H1 (cell line): ENCODE results near the gene CITED1.

Experiments used
- GTF2F1 ChIP-seq: IDR thresholded peaks from 2 replicates; pipeline ENCODE4 v1.6.1; 2012; ENCODE audit warnings: low read depth, low read length, improper control_type of control experiment, borderline replicate concordance
- POLR2A ChIP-seq, 2 experiments: IDR thresholded peaks; 1 replicate in 1 of 2; 2 replicates in 1 of 2; pipeline ENCODE4 v1.6.1; 2011; ENCODE audit warnings: low read depth in 2 of 2, low read length in 2 of 2, mild to moderate bottlenecking in 2 of 2; ENCODE audit errors: control extremely low read depth in 1 of 2
- POLR2AphosphoS5 ChIP-seq: IDR thresholded peaks from 2 replicates; pipeline ENCODE4 v1.6.1; 2011; ENCODE audit warnings: low read depth, low read length
- RXRA ChIP-seq: IDR thresholded peaks from 2 replicates; pipeline ENCODE4 v1.6.1; 2011; ENCODE audit warnings: low read depth, mild to moderate bottlenecking, low read length, moderate library complexity; ENCODE audit not compliant: insufficient read depth
- TAF1 ChIP-seq: IDR thresholded peaks from 2 replicates; pipeline ENCODE4 v1.6.1; 2011; ENCODE audit warnings: mild to moderate bottlenecking, low read depth, low read length
- TF ChIP-seq, protein P1 (sequence below), 3 experiments: IDR thresholded peaks; 1 replicate in 2 of 3; 2 replicates in 1 of 3; pipeline versions ENCODE4 v1.5.1 to v1.6.1; 2011; ENCODE audit warnings: low read length in 3 of 3, mild to moderate bottlenecking in 3 of 3, inconsistent platforms in 2 of 3, low read depth in 1 of 3, moderate library complexity in 1 of 3; ENCODE audit not compliant: insufficient read depth in 1 of 3; ENCODE audit errors: control extremely low read depth in 1 of 3

DNA sequence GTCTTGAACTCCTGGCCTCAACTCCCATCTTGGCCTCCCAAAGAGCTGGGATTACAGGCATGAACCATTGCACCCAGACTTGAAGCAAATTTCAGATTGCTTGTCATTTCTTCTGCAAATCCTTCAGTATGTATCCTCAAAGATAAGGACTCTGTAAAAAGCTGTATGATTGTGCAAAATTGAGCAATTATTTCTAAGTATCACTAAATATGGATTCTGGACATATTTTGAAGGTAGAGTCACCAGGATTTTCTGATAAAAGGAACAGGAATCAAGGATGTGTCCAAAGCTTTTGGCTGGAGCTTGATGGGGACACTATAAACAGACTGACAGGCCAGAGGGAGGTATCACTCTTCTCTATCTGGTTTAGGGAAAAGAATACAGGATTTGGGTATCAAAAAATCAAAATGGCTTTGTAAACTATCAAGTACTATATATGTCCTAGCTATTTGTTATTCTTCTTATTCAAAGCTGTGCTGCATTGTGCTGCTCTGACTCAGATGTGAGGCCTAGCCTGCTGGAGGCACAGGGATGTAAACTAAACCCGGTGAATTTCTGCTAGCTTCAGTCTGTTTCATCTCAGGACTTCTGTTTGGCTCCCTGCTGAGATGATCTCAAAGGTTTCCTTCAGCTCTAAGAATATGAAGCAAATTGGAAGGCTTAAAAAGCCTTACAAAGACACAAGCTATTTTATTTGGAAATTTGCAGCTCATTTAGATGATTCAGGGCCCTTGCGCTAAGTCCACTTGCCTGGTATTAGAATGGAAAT is 36.9 kb downstream of the CITED1 start:
- TF ChIP-seq, protein P1, sequence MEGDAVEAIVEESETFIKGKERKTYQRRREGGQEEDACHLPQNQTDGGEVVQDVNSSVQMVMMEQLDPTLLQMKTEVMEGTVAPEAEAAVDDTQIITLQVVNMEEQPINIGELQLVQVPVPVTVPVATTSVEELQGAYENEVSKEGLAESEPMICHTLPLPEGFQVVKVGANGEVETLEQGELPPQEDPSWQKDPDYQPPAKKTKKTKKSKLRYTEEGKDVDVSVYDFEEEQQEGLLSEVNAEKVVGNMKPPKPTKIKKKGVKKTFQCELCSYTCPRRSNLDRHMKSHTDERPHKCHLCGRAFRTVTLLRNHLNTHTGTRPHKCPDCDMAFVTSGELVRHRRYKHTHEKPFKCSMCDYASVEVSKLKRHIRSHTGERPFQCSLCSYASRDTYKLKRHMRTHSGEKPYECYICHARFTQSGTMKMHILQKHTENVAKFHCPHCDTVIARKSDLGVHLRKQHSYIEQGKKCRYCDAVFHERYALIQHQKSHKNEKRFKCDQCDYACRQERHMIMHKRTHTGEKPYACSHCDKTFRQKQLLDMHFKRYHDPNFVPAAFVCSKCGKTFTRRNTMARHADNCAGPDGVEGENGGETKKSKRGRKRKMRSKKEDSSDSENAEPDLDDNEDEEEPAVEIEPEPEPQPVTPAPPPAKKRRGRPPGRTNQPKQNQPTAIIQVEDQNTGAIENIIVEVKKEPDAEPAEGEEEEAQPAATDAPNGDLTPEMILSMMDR (IDR thresholded peaks at IDR 0.05; ENCODE audit: control extremely low read depth in 1 of 3, insufficient read depth in 1 of 3, low read depth in 1 of 3, low read length in 3 of 3): no peak
- no peak for TF ChIP-seq TAF1
- TF ChIP-seq GTF2F1: no peak
- TF ChIP-seq POLR2A (IDR thresholded peaks at IDR 0.05; ENCODE audit: control extremely low read depth in 1 of 2, low read depth in 2 of 2, low read length in 2 of 2): no peak
- TF ChIP-seq RXRA: no peak
- TF ChIP-seq POLR2AphosphoS5: no peak
